NCI-H1048 (cell line): ENCODE measurements around the gene ALDH16A1.

Source experiments
- DNase-seq: peaks from one replicate; lab custom pipeline; 2025; lab: John Stamatoyannopoulos, UW

Gene ALDH16A1

DNA sequence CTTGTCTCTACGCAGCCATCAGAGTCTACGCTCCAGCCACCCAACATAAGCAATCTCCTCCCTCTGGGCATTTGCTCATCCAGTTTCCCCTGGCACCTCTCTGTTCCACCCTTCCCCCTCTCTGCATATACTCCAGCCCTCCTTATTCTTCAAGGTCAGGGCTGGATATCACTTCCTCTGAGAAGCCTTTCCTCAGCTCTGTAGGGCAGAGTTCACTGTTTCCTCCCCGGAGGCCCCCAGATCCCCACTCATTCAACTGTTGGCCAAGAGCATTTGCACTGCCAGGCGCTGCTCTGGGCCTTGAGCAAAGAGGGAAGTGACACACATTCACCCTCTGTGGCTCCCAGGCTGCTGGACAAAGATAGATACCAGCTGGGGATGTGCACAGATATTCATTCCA, 62.7 kb downstream of the ALDH16A1 start:
- no peak for DNase-seq

DNA sequence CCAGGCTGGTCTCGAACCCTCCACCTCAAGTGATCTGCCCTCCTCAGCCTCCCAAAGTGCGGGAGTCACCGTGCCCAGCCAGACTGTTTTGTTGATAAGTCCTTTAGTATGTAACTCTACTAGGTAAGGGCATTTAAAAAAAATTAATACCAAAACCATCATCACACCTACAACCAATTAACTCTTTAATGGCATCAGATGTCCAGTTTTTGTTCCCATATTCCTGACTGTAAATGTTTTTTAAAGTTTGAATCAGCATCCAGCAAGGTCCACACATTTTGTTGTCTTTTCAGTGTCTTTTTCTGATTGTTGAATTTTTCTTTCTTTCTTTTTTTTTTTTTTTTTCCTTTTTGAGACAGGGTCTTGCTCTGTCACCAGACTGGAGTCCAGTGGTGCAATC, 65.0 kb downstream of the ALDH16A1 start:
- no peak for DNase-seq
